GM15510 (cell line): ENCODE measurements around the gene DSTN.

Experiments
- POLR2A ChIP-seq: IDR thresholded peaks from 3 replicates; pipeline ENCODE4 v1.6.1; 2011; ENCODE audit warnings: borderline replicate concordance; ENCODE audit not compliant: insufficient read length; ENCODE audit errors: extremely low read depth

DSTN gene

GRCh38 chr20:17619351-17620093 lies 49.6 kb downstream of the DSTN start:
- no peak for TF ChIP-seq POLR2A

DNA sequence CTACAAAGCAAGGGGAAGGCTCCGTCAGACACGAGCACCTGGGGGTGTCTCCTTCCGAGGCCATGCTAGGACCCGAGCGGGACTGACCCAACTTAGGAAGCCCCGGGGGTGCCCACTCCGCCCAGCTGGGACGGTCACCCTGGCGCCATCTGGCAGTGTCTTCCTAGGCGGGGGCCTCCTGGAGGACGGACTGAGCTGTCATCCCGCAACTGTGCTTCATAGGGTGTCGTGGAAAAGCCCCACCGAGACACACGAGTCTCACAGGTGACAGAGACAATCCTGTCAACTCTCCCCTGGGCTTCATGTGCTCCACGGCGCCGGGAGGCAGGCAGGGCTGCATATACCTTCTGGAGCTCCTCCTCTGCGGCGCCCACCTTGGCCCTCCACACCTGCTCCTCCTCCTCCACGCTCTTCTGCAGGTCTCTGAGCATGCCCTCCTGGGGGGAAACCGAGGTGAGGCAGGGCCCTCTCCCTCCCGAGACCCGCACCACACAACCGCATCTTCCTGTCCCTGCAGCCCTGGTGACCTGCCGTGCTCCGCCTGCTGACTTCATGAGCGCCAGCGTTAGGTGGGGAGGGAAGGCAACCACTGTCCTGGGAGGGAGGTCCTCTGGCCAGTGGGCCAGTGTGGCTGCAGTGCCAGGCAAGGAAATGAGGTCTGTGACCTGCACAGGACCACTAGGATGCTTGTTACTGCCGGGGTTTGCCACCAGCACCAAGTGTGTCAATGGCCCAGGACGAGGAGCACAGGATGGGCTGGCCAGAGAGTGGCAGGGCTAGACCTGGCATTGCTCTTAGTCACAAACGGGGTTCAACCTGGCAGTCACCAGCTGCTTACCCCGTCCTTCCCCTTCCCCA lies 50.7 kb downstream of the DSTN start:
- no peak for TF ChIP-seq POLR2A

GRCh38 chr20:17621229-17621968 lies 51.5 kb downstream of the DSTN start:
- no peak for TF ChIP-seq POLR2A

DNA sequence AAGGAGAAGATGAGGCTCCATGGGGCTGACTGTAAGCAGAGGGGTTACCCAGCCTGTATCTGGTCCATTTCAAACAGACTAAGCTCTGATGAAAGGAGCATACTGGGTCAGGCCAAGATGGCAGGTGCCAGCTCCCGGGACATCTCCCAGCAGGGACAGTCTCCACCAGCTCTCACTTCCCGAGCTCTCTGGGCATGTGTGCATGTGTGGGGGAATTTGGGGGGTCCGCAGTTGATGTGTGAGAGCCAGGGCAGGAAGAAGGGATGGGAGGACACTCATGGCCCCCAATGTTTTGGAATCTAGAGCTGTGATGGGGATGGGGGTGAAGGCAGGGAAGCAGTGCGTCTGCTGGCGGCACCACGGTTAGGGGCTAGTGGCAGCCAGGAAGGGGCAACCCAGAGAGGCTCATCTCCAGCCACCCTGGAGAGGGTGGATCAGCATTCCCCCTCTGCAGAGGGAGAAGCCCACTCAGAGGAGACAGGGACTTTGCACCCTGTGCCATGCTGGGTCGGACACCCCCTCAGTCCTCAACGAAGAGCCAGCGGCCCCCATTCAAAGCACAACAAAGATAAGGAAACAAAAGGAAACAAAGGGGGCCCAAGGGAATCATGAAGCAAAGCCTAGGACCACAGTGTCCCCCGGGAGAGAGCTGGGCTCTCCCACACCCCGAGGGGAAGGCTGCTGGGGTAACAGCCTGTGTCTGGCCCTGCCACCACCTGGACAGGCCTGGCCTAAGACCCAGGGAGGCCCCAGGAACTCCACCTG lies 52.4 kb downstream of the DSTN start:
- TF ChIP-seq POLR2A, result no peak

GRCh38 chr20:17622851-17623508 lies 53.1 kb downstream of the DSTN start:
- TF ChIP-seq POLR2A, result no peak

DNA sequence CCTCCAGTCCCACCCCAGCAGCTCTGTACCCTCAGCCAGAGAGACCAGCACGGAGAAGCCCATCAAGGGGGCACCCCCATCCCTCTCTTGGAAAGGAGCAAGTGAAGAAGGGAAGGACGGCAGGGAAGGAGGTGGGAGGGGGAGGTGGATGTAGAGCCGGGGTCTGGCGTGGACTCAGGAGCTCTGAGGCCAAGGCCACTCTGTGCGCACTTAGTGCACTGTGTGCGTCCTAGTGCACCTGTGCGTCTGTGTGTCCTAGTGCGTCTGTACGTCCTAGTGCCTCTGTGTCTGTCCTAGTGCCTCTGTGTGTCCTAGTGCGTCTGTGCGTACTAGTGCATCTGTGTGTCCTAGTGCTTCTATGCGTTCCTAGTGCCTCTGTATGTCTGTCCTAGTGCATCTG lies 54.2 kb downstream of the DSTN start:
- TF ChIP-seq POLR2A, result no peak

- no peak for TF ChIP-seq POLR2A
These were observed 54.8 kb downstream of the DSTN start for GRCh38 chr20:17624551-17625245.

DNA sequence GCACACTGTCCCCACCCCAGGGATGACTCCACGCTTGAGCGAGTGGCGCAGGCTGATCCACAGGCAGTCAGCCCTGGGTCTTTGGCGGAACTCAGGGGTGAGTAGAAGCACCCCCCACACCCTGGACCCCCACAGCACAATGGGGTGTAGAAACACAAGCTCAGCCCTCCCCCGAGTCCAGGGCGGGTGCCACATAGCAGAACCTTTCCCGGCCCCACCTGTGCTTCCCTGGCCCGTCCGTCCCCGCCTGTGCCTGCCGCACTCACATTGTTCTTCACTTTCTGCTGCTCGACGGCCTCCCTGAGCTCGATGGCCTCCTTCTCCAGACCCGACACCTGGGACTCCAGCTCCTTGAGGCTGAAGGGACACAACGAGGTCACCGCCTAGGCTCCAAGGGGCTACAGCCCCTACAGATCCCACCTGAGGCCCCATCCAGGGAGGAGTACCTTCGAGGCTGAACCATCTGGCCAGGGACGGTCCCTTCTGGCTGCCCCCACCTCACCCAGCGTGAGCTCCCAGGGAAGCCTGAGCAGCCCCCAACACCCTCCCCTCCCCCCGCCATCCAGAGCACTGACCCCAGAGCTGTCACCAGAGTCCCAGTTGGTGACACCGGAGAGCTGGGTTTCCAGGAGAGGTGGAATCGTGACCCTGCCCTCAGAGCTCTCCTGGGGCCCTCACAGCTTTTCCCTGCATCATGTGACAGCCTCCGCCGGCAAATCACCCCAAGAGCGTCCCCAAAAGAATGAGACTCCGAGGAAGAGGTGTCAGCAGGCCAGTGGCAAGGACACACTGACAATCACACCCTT lies 55.6 kb downstream of the DSTN start:
- no peak for TF ChIP-seq POLR2A

- TF ChIP-seq POLR2A, result no peak
These were observed 56.5 kb downstream of the DSTN start for GRCh38 chr20:17626217-17627007.

- no peak for TF ChIP-seq POLR2A
These were observed 57.5 kb downstream of the DSTN start for GRCh38 chr20:17627101-17627955.
